Superior temporal gyrus (tissue), 1 donor: Measurements from ENCODE around the gene MIER3.
A peak's percentile ranks its signal among the peaks of the same experiment; 100 is the strongest.

Experiments
- DNase-seq: peaks from one replicate; pipeline ENCODE4 v3.0.0-alpha.2; 2016; ENCODE audit errors: extremely low spot score

MIER3 gene

DNA sequence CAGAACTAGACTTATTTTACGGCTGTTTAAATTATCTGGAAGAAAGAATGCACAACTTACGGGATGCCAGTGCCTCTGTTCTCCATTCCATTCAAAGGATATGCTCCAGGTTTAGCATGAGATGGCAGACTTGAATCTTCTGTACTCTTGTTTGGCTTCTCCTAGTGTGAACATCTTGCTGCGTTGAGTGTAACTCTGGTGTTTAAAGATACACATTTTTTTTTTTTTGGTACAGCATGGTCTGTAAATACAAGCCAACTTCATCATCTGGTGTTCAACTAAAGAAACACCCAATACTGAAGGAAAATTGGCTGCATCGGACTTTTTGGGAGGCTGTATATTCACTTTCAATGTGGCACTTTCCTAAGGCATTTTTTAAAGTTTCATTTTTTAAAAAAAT is 7.4 kb upstream of the MIER3 start:
- no peak for DNase-seq

DNA sequence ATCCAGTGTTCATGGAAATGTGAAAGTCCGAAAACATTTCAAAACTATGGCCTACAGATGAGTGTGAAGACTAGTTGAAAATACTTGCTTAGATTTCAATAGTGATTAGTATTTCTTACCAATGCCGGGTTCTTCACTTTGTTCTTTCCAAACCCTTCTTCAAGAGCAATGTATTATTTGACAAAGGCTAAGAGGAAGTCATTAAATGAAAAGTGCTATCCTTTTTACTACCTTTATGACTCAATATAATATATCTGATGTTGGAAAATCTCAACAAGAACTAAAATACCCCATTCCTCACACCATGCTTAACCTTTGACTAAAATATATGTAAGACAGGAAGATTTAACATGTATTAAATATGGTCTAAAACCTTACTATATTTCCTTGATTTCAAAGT is 6.7 kb upstream of the MIER3 start:
- no peak for DNase-seq

- no peak for DNase-seq
These were observed 2.3 kb upstream of the MIER3 start for GRCh38 chr5:56954262-56954661.

- no peak for DNase-seq
These were observed 587 bp downstream of the MIER3 start for GRCh38 chr5:56951126-56951945.

DNA sequence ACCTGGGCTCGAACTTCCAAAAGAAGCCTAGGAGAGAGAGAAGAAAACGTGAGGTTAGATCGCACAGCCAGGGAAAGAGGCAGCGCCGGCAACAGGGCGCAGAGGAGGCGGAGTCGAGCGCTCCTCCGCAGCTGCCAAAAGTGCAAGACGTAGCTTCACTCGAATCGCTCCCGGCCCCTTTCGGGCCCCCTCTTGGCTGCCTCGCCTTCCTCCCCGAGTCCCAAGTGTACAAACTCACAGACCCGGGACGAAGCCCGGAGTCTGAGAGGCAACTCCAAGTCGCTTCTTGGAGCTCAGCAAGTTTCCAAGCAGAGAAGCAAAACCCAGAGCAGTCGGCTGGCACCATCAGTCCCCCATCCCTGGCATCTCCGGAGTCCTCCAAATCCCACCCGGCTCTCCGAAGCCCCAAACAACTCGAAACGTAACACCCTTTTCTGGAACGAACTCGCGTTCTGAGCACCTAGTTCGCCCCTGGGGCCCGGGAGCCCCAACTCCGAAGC is 1.2 kb downstream of the MIER3 start:
- peak; percentile 59 for DNase-seq

- DNase-seq, result no peak
These were observed 4.9 kb downstream of the MIER3 start for GRCh38 chr5:56947052-56947451.

DNA sequence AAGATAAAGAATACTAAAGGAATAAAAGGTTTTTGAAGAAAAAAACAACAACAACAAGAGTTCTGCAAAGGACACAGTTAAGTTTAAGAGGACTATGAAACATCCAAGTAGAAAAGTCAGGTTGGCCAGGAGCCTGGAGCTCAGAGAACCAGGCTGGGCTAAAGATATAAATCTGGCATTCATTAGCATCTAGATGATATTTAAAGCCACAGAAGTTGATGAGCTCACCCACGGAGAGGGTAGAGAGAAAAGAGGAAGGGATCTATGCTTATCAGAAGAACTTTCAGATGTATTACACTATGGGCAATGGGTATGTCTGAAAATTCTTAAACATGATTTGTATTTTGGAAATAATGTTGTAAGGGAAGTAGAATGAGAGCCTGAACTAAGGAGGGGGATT is 9.9 kb downstream of the MIER3 start:
- DNase-seq, result no peak

- no peak for DNase-seq
These were observed 13.1 kb downstream of the MIER3 start for GRCh38 chr5:56938858-56939257.

- DNase-seq, result no peak
These were observed 17.6 kb downstream of the MIER3 start for GRCh38 chr5:56934325-56934724.

GRCh38 chr5:56922922-56923321 is 29.0 kb downstream of the MIER3 start:
- DNase-seq, result no peak

GRCh38 chr5:56919942-56920662 is 31.8 kb downstream of the MIER3 start:
- no peak for DNase-seq

DNA sequence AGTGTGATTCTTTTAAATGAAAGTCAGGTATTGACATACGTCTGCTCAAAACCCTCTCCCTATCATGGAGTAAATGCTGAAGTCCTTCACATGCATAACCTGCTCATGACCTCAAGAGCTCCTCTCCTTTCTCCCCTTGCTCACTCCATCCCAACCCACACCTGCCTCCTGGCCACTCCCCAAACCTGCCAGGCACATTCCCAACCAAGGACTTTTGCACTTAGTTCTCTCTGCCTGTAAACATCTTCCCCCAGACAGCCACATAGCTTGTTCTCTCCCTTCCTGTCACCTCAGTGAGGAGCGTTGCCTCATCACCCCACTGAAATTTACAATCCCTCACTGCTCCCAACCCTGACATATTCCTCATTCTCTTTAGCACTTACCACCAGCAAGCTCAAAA is 33.9 kb downstream of the MIER3 start:
- no peak for DNase-seq

DNA sequence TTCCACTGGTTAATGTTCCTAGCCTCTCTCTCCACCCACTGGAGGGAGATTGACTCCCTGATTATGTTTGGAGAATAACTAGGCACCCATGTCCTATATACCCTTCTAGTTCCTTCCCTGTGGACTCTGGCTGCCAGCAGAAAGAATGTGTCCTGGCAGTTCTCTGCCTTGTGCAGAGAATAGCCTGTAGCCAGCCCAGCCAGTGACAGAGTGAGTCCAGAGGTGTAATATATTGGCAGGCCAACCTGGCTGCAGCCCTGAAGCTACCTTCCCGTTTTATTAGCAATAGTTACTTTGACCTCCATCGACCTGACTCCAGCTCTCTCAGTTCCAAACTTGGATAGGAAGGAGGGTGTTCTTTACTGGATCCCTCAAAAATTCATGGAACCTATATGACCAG is 34.4 kb downstream of the MIER3 start:
- no peak for DNase-seq

DNA sequence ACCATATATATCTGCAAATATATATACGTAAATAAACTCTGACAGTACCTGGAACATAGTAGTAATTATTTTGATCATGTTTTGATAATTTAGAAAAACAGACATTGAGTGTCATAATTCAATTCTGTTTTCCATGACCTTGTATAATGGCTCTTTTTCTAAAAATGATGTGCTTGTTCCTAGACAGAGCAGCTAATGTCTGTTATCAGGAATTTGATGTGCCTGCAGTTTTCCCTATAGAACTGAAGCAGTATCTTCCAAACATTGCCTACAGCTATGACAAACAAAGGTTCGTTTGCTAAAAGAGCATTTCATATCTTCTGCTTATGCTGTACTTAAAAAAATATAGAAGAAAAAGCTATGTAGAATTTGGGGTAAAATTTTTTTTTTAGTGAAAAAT is 37.2 kb downstream of the MIER3 start:
- DNase-seq, result no peak

DNA sequence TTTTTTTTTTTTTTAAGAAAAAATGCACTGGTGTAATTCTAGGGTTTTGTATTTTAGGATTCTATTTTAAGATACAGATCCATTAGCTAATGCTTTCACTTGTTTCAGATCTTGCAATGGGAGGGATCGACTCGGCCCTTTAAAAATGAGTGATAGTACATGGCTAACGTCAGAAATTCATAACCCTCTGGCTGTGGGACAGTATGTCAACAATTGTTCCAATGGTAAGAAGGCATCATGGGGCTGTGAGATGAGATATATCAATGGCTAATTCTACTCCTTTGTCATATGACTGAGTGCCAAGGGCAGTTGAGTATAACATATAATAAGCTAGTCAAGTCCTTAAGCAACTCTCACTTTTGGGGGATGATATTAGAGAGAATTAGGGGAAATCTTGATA is 38.2 kb downstream of the MIER3 start:
- DNase-seq, result no peak

- no peak for DNase-seq
These were observed 41.5 kb downstream of the MIER3 start for GRCh38 chr5:56910210-56910965.

GRCh38 chr5:56909294-56910209 is 42.4 kb downstream of the MIER3 start, which contains the start of gene SETD9:
SETD9 (plus strand) TSS chr5:56909596; CDS start chr5:56909646, 50 bp downstream.
- peak; percentile 97 for DNase-seq

DNA sequence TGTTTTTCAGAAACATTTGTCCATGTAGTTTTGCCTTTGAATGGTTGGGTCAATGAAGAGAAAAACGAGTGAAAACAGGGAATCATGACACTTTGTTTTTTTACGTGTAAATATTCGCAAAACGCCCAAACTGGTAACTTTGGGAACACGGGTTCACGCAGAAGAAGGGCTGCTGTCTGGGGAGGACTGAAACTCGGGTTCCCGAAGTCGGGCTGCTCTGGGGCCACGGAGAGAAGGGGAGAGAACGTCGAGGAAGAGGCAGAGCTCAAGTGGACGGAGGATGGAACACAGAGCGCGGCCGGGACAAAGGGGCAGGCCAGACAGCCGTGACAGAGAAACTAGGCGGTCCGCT is 43.0 kb downstream of the MIER3 start:
- peak; percentile 37 for DNase-seq

DNA sequence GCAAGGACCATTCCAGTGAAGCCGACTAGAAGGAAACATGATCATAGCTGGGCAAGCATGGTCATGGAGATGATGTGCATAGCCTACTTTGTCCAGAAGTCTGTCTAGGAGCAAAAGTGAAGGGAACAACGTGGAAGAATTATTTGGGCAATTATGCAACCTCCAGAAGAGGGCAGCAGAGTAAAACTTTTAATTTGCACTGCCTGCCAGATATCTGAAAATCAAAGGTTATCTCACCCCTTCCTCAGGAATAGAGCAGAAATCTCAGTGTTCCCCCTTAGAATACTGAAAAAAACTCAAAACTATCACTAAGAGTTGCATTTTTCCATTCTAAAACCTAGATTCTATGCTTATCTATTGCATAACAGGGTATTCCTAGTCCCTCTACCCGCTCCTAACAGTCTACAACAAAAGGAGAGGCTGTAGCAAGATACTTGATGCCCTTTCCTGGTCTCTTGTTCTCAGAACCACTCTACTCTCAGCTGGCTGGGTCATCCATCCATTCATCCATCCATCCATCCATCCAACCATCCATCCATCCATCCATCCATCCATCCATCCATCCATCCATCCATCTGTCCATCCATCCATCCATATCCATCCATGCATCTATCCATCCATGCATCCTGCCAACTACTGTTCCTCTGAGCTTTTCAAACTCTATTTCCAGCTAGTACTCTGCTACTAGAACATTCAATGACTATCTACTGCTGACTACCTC is 50.9 kb downstream of the MIER3 start:
- DNase-seq, result peak; percentile 85

DNA sequence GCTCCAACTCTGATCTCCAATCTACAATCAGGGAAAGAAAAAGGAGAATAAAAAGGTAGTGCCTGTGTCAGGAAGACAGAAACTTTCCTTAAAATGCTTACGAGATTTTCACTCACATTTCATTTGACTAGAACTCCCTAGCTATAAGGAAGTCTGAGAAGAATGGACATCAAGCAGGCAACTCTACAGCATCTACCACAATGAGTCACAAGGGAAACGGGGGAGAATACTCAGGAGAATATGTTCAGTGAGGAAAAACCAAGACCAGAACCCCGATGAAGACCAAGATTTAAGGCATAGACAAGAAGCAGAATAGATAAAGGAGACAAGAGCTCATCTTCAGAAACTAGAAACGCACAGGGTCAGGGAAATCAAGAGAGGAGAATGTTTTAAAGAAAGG is 51.5 kb downstream of the MIER3 start:
- no peak for DNase-seq

DNA sequence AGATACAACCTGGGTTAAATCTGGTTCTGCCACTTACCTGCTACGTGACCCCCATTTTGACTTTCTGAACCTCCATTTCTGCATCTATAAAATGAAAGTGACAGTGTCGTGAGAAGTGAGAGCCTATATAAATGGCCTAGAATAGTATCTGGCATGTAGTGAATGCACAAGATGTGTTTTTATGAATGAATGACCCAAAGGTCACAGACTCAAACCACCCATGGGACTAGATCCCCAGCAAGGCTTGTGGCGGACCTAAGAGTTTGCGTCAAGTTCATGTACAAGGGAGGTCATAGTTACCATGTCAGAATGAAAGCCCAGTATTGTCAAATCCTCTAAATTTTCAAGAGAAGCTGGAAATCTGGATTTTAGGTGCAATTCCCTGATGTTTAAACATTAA is 53.7 kb downstream of the MIER3 start:
- no peak for DNase-seq
